Stomach (tissue), 9 donors: Measurements from ENCODE around the gene SLCO4C1. TPM values are rescaled to one million over a fixed set of nuclear protein-coding genes. Genes with fewer than 3 reads are reported as not detected.

Experiments used
- DNase-seq, 2 donors: peaks; one replicate each; pipeline versions ENCODE4 v3.0.0 to v3.0.0-alpha.2; 2013 to 2019
- H3K27ac ChIP-seq, 5 donors: fragments of 200-600 bp in 4 of 5; sonication (generic) in 4 of 5; one replicate each; pipeline ENCODE4 v1.5.1; 2013 to 2019; ENCODE audit warnings: mild to moderate bottlenecking in 1 of 5, moderate library complexity in 1 of 5
- H3K27me3 ChIP-seq, 3 donors: fragments of 200-600 bp; sonication (generic); one replicate each; pipeline ENCODE4 v1.5.1; 2017 to 2019; ENCODE audit warnings: mixed run types in 1 of 3
- H3K36me3 ChIP-seq, 4 donors: fragments of 200-600 bp; sonication (generic); 1 replicate in 3 of 4; 2 replicates in 1 of 4; pipeline ENCODE4 v1.5.1; 2016 to 2019
- H3K4me1 ChIP-seq, 4 donors: fragments of 200-600 bp; sonication (generic); one replicate each; pipeline ENCODE4 v1.5.1; 2016 to 2019
- H3K4me3 ChIP-seq, 4 donors: fragments of 200-600 bp; sonication (generic) in 3 of 4; one replicate each; pipeline ENCODE4 v1.5.1; 2016 to 2019; ENCODE audit warnings: mild to moderate bottlenecking in 1 of 4
- H3K9me3 ChIP-seq, 4 donors: fragments of 200-600 bp; sonication (generic); one replicate each; pipeline ENCODE4 v1.5.1; 2016 to 2019
- EP300 ChIP-seq: sonication (generic); formaldehyde crosslinking; IDR thresholded peaks from one replicate; pipeline ENCODE4 v1.6.1; 2017; ENCODE audit warnings: antibody characterized with exemption
- POLR2A ChIP-seq, 4 donors: fragments of 450-650 bp; IDR thresholded peaks; one replicate each; pipeline ENCODE4 v1.6.1; 2016; ENCODE audit warnings: antibody characterized with exemption in 4 of 4, control low read depth in 2 of 4, mild to moderate bottlenecking in 1 of 4, moderate library complexity in 1 of 4
- POLR2AphosphoS5 ChIP-seq, 3 donors: sonication (generic); formaldehyde crosslinking; IDR thresholded peaks; one replicate each; pipeline ENCODE4 v1.6.1; 2016; ENCODE audit warnings: antibody characterized with exemption in 3 of 3
- WGBS, 5 donors: extraction: QIAGEN DNeasy Blood & Tissue Kit in 3 of 5; methylation state at CpG; one replicate each; pipeline versions ENCODE4 v1.1.5 to v1.1.7; 2013 to 2018; 5-methylcytosine and 5-hydroxymethylcytosine counted together
- intact Hi-C: fragments of 100-400 bp; cut with DNase I; formaldehyde crosslinking; loops from one replicate; pipeline ENCODE4 v1.15.1; 2023; ENCODE audit warnings: low total_unique reads
- polyA plus RNA-seq, 3 donors: library from polyadenylated mRNA; stranded (reverse); fragments of 200-250 nt; gene quantifications; one replicate each; pipeline ENCODE4 v1.2.3, GENCODE V29; 2013
- total RNA-seq, 5 donors: library from RNA; depleted of rRNA; stranded (reverse); fragments of >200 nt; gene quantifications; one replicate each; pipeline versions ENCODE4 v1.1.0 to v1.2.3, GENCODE V29; 2014 to 2016
- TF ChIP-seq, protein P1 (sequence below), 7 experiments: fragments of 450-650 bp in 4 of 7; fragments of 200-600 bp in 3 of 7; sonication (generic) in 3 of 7; IDR thresholded peaks; one replicate each; pipeline ENCODE4 v1.5.1; 2016 to 2019; ENCODE audit warnings: antibody characterized with exemption in 7 of 7, control low read depth in 2 of 7, mild to moderate bottlenecking in 1 of 7
- donor health status: healthy with polysubstance abuse.
- donor health status: Bipolar disorder and iron deficiency.
- donor health status: healthy.

Gene SLCO4C1
- total and polyA plus RNA-seq, 8 donors = under 0.01 to 0.73 TPM; not detected in 6

DNA sequence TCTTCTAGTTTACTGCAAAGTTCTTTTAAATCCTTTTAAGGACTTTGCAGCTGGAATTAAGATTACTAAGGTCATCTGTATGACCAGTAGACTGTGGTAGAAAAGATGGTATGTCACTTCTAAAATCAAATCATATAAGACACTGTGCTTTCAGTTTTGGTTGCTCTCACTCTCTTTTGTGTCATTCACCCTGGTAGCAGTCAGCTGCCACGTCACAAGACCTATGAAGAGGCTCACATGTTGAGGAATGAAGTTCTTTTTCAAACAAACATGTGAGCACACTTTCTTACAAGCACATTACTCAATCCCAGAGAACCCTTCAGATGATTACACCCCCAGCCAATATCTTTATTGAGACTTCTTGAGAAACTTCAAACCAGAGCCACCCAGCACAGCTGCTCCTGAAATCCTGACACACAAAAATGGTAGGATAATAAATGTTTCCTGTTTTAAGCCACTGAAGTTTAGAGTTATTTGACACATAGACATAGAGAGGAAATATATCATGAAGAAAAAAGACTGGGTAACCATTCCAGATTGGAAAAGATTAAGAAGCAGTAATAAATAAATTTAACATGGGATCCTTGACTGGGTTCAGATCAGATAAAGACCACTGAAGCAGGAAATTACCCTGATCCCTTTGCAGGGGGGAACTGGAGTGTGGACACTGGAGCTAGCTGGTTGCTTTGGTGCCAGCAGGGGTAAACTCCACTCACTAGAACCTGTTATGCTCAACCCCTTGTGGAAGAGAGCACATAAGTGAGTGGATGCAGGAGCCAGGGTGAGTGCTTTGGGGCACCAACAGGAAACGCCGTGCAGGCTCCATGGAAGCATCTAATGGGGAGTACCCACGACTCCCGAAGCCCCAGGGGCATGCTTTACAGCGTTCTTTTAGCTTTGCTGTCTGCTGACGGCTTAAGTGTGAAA, 64.1 kb downstream of the SLCO4C1 start:
- Histone ChIP-seq H3K4me3 (no peak overlapping the region), H3K27me3 (no peaks in the 10 kb centered on the region), H3K4me1 (no peaks in the 10 kb centered on the region), H3K9me3 (peaks cover 0 to 6% (median 0%) of the 10 kb centered on the region in 4 donors), H3K27ac (no peak overlapping the region), H3K36me3 (no peaks in the 10 kb centered on the region)
- intact Hi-C loops = no loop called here
- WGBS, 5 donors = 71 to 87% (median 86%) methylated on average over 7 of the region's 7 CpGs
- TF ChIP-seq POLR2A (IDR thresholded peaks at IDR 0.05) (no peak), EP300 (no peak), POLR2AphosphoS5 (IDR thresholded peaks at IDR 0.05) (no peak)
- TF ChIP-seq, protein P1, sequence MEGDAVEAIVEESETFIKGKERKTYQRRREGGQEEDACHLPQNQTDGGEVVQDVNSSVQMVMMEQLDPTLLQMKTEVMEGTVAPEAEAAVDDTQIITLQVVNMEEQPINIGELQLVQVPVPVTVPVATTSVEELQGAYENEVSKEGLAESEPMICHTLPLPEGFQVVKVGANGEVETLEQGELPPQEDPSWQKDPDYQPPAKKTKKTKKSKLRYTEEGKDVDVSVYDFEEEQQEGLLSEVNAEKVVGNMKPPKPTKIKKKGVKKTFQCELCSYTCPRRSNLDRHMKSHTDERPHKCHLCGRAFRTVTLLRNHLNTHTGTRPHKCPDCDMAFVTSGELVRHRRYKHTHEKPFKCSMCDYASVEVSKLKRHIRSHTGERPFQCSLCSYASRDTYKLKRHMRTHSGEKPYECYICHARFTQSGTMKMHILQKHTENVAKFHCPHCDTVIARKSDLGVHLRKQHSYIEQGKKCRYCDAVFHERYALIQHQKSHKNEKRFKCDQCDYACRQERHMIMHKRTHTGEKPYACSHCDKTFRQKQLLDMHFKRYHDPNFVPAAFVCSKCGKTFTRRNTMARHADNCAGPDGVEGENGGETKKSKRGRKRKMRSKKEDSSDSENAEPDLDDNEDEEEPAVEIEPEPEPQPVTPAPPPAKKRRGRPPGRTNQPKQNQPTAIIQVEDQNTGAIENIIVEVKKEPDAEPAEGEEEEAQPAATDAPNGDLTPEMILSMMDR (IDR thresholded peaks at IDR 0.05) = no peak
- DNase-seq = no peak

DNA sequence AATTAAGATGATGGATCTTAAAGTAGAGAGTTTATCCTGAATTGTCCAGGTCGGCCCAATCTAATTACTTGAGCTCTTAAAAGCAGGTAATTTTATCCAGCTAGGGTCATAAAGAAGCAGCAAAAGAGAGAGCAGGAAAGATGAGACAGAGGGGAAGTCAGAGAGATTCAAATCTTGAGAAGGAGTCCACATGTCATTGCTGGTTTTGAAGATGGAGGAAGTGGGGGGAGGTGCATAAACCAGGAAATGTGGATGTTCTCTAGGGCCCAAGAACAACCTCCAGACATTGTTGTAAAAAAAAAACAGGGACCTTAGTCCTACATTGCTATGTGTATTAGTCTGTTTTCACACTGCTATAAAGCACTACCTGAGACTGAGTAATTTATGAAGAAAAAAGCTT, 66.4 kb downstream of the SLCO4C1 start:
- Histone ChIP-seq H3K9me3 (peaks cover 0 to 6% (median 0%) of the 10 kb centered on the region in 4 donors), H3K4me1 (no peaks in the 10 kb centered on the region), H3K4me3 (no peak overlapping the region), H3K36me3 (no peaks in the 10 kb centered on the region), H3K27me3 (no peaks in the 10 kb centered on the region), H3K27ac (no peak overlapping the region)
- WGBS, 5 donors = 59 to 88% (median 67%) methylated on average over 1 of the region's 1 CpG
- no peak for DNase-seq
- intact Hi-C loops = no loop called here
- TF ChIP-seq, protein P1 (IDR thresholded peaks at IDR 0.05) = no peak
- TF ChIP-seq EP300 (no peak), POLR2A (IDR thresholded peaks at IDR 0.05) (no peak), POLR2AphosphoS5 (IDR thresholded peaks at IDR 0.05) (no peak)

DNA sequence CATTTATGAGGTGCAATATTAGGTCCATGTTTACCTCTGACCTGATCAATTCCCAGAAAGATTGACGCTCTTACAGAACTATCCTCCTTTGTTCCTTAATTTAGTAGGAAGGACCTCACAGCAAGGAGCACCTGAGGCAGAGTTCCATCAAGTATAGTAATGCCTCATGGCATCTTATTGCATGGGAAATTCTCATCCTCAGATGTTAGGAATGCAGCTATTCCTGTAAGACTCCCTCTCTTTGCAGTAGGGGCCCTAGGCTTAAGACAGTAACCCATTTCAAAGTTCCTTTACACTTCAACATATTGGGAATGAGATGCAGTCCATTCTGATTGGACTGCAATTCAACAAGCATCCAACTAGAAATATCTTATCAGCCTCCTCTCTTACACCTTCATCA, 69.8 kb downstream of the SLCO4C1 start:
- Histone ChIP-seq H3K4me3 (no peak overlapping the region), H3K4me1 (no peaks in the 10 kb centered on the region), H3K27ac (no peak overlapping the region), H3K27me3 (no peaks in the 10 kb centered on the region), H3K9me3 (peaks cover 0 to 12% (median 6%) of the 10 kb centered on the region in 4 donors), H3K36me3 (no peaks in the 10 kb centered on the region)
- WGBS, 5 donors = 82 to 95% (median 90%) methylated on average over 1 of the region's 1 CpG
- intact Hi-C loops = no loop called here
- DNase-seq = no peak
- TF ChIP-seq EP300 (no peak), POLR2A (IDR thresholded peaks at IDR 0.05) (no peak), POLR2AphosphoS5 (IDR thresholded peaks at IDR 0.05) (no peak)
- TF ChIP-seq, protein P1 (IDR thresholded peaks at IDR 0.05) = no peak

DNA sequence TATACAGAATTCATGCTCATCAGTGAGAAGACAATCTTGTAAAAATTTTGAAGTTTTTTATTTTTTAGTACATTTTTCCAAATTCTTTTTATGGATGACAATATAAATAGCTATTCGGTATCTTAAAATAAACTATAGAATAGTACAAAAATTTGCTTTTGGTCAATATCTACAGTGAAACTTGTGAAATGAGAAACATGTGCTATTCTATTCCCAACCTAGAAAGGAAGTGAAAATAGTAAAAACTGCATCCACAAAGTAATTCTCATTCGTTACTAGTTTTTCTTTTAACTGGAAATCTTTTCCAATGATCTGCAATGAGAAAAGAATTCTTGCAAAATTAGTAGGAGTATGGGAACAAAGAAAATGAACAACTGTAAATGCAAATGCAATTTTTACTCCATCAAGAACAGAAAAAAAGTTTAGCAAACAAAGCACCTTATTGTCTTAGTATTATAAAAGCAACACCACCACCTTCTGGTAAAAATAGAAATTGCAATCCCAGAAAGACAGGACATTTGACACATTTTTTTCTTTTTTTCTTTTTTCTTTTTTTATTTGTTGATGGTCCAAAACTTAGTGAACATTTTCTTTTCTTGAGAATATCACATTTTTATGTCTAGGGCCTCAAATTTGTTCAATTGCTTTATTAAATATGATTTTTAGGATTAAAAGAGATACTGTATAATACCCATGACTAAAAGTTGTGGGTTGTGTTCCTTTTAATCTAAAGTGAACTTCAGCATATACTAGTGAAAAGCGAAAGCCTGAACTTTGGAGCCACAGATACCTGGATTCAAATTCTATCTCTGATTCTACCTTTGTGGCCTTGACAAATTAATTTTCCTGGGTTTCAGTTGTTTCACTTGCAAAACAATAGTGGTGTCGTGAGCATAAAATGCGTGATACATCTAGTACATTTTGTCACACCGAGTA, 72.3 kb downstream of the SLCO4C1 start:
- Histone ChIP-seq H3K27ac (no peak overlapping the region), H3K4me3 (no peak overlapping the region), H3K9me3 (peaks cover 0 to 12% (median 6%) of the 10 kb centered on the region in 4 donors), H3K36me3 (no peaks in the 10 kb centered on the region), H3K27me3 (no peaks in the 10 kb centered on the region), H3K4me1 (no peaks in the 10 kb centered on the region)
- intact Hi-C loops = no loop called here
- peak in 1 of 2 donors; percentile 61 for DNase-seq
- 59 to 68% (median 62%) methylated on average over 6 of the region's 6 CpGs for WGBS, 5 donors
- TF ChIP-seq POLR2A (IDR thresholded peaks at IDR 0.05) = no peak
- TF ChIP-seq POLR2AphosphoS5 (IDR thresholded peaks at IDR 0.05) = no peak
- TF ChIP-seq EP300 = no peak
- TF ChIP-seq, protein P1 (IDR thresholded peaks at IDR 0.05) = peak in 5 of 7 experiments; percentile 28 to 64 (median 41)
